ENCODE measurements around the gene USP34. TPM values are rescaled to one million over a fixed set of nuclear protein-coding genes. Genes with fewer than 3 reads are reported as not detected.

The USP34 gene
- total and polyA plus RNA-seq, 5 experiments from 2014 or later = 14.5 to 157 (median 19.1) TPM

DNA sequence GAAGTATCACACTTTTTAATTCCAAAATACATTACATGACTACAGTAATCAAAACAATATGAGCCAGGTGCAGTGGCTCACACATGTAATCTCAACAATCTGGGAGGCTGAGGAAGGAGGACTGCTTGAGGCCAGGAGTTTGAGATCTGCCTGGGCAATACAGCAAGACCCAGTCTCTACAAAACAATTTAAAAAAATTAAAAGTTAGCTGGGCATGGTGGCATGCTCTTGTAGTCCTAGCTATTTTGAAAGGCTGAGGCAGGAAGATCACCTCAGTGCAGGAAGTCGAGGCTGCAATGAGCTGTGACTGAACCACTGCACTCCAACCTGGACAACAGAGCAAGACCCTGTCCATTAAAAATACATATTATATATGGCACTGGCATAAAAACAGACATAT is 109.8 kb downstream of the USP34 start:
- peak overlapping the region in 1 of 10 donors; percentile 27 for H3K27ac Mint-ChIP-seq
- peaks cover 12 to 67% (median 30%) of the 10 kb centered on the region in 3 donors for H3K36me3 Mint-ChIP-seq
- DNase-seq (no peak), ATAC-seq (no peak)
- POLR2A ChIA-PET = no interaction called here
- H3K9me3 Mint-ChIP-seq = peaks cover 0 to 2% (median 0%) of the 10 kb centered on the region in 9 donors
- H3K27me3 Mint-ChIP-seq = no peaks in the 10 kb centered on the region
- peaks cover 19 to 72% (median 60%) of the 10 kb centered on the region in 4 donors for H3K4me1 Mint-ChIP-seq
- H3K4me3 Mint-ChIP-seq = no peak overlapping the region

- DNase-seq = no peak
- peaks cover 14 to 72% (median 42%) of the 10 kb centered on the region in 3 donors for H3K36me3 Mint-ChIP-seq
- H3K27ac Mint-ChIP-seq = peak overlapping the region in 1 of 10 donors; percentile 29
- no peak overlapping the region for H3K4me3 Mint-ChIP-seq
- ATAC-seq = no peak
- H3K27me3 Mint-ChIP-seq = no peaks in the 10 kb centered on the region
- peaks cover 0 to 2% (median 2%) of the 10 kb centered on the region in 9 donors for H3K9me3 Mint-ChIP-seq
- H3K4me1 Mint-ChIP-seq = peaks cover 17 to 65% (median 54%) of the 10 kb centered on the region in 4 donors
- POLR2A ChIA-PET = no interaction called here
Observed at GRCh38 chr2:61359058-61359457, 111.8 kb downstream of the USP34 start.

GRCh38 chr2:61357681-61358080 is 113.2 kb downstream of the USP34 start:
- POLR2A ChIA-PET = no interaction called here
- peaks cover 18 to 63% (median 54%) of the 10 kb centered on the region in 4 donors for H3K4me1 Mint-ChIP-seq
- H3K9me3 Mint-ChIP-seq = peaks cover 0 to 8% (median 7%) of the 10 kb centered on the region in 9 donors
- ATAC-seq (no peak), DNase-seq (no peak)
- no peaks in the 10 kb centered on the region for H3K27me3 Mint-ChIP-seq
- peak overlapping the region in 1 of 10 donors; percentile 37 for H3K27ac Mint-ChIP-seq
- peaks cover 12 to 73% (median 46%) of the 10 kb centered on the region in 3 donors for H3K36me3 Mint-ChIP-seq
- peak overlapping the region in 1 of 10 donors; percentile 28 for H3K4me3 Mint-ChIP-seq

- no peak for ATAC-seq
- Mint-ChIP-seq H3K27me3 (no peaks in the 10 kb centered on the region), H3K4me1 (peaks cover 20 to 60% (median 51%) of the 10 kb centered on the region in 4 donors), H3K9me3 (peaks cover 0 to 9% (median 7%) of the 10 kb centered on the region in 9 donors), H3K4me3 (peak overlapping the region in 2 of 10 donors; percentile 8), H3K36me3 (peaks cover 7 to 72% (median 43%) of the 10 kb centered on the region in 3 donors), H3K27ac (peak overlapping the region in 3 of 10 donors; percentile 5 to 44 (median 27))
- DNase-seq = no peak
- POLR2A ChIA-PET = no interaction called here
Observed at GRCh38 chr2:61356958-61357350, 113.9 kb downstream of the USP34 start.

DNA sequence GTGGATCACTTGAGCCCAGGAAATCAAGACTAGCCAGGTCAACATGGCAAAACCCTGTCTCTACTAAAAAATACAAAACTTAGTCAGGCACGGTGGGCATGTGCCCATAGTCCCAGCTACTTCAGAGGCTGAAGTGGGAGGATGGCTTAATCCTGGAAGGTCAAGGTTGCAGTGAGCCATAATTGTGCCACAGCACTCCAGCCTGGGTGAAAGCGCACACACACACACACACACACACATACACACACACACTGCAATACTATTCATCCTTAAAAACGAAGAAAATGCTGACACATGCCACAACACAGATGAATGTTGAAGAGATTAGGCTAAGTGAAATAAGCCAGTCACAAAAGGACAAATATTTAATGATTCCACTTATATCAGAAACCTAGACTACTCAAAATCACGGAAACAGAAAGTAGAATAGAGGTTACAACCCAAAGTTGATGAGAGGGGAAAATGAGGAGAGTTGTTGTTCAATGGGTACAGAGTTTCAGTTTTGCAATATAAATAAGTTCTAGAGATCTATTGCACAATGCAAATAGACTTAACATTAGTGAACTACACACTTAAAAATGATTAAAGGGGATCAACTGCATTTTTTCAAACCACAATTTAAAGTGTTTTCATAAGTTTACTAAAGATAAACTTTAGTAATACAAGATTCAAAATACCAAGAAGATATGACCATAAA is 114.5 kb downstream of the USP34 start:
- DNase-seq (no peak), ATAC-seq (no peak)
- peaks cover 0 to 9% (median 7%) of the 10 kb centered on the region in 9 donors for H3K9me3 Mint-ChIP-seq
- POLR2A ChIA-PET = no interaction called here
- H3K36me3 Mint-ChIP-seq = peaks cover 7 to 69% (median 40%) of the 10 kb centered on the region in 3 donors
- H3K4me3 Mint-ChIP-seq = peak overlapping the region in 1 of 10 donors; percentile 8
- H3K27me3 Mint-ChIP-seq = no peaks in the 10 kb centered on the region
- H3K27ac Mint-ChIP-seq = peak overlapping the region in 2 of 10 donors; percentile 5 to 44
- H3K4me1 Mint-ChIP-seq = peaks cover 19 to 57% (median 47%) of the 10 kb centered on the region in 4 donors

DNA sequence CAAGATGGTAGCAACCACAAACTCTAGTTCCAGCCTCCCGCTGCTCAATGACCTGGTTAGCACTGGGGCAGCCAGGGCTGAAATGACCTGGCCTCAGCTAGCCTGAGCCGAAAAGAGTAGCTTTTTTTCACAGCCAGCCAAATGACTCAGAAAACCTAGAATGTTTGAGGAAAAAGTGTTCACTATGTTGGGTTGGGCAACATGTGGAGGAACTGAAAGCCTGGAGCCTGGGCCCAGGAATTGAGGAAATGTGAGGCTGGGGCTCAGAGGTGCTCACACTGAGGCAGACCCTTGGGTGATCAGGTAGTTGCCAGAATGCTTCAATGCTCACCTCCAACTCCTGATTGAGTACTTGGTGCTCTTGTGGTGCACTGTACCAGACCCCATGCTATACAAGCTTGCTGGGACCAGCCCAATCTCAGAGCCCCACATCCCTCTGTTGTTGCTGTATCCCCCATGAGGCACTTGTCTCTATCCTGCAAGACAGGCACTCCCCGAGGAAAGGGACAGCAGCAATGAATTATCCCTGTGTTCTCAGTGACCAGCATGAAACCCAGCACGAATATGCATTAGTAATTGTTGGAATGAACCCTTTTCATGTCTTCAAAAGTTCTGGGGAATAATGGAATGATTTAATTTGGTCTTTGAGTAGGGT is 116.2 kb downstream of the USP34 start:
- ATAC-seq (no peak), DNase-seq (no peak)
- Mint-ChIP-seq H3K36me3 (peaks cover 7 to 73% (median 41%) of the 10 kb centered on the region in 3 donors), H3K9me3 (peaks cover 0 to 9% (median 7%) of the 10 kb centered on the region in 9 donors), H3K4me3 (no peak overlapping the region), H3K4me1 (peaks cover 16 to 39% (median 37%) of the 10 kb centered on the region in 4 donors), H3K27me3 (no peaks in the 10 kb centered on the region), H3K27ac (peak overlapping the region in 1 of 10 donors; percentile 68)
- POLR2A ChIA-PET = interaction anchor here (0.6 kb wide), 1 partner anchor 158 kb away, joined by 4 read pairs; no protein-coding TSS in a partner anchor

DNA sequence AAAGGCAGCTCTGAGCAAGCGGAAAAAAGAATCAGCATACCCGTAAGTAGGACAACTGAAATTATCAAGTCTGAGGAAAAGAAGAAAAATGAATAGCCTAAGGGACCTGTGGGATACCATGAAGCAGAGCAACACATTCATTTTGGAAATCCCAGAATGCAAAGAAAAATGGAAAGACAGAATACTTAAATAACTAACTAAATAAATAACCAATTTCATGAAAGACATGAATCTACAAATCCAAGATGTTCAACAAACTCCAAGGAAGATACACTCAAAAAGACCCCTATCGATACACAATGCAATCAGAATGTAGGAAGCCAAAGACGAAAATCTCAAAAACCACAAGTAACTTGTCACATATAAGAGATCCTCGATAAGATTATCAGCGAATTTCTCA is 117.0 kb downstream of the USP34 start:
- POLR2A ChIA-PET = no interaction called here
- Mint-ChIP-seq H3K27me3 (no peaks in the 10 kb centered on the region), H3K9me3 (peaks cover 0 to 9% (median 7%) of the 10 kb centered on the region in 9 donors), H3K36me3 (peaks cover 7 to 76% (median 44%) of the 10 kb centered on the region in 3 donors), H3K4me1 (peaks cover 13 to 34% (median 31%) of the 10 kb centered on the region in 4 donors), H3K4me3 (no peak overlapping the region), H3K27ac (no peak overlapping the region)
- DNase-seq (no peak), ATAC-seq (no peak)

DNA sequence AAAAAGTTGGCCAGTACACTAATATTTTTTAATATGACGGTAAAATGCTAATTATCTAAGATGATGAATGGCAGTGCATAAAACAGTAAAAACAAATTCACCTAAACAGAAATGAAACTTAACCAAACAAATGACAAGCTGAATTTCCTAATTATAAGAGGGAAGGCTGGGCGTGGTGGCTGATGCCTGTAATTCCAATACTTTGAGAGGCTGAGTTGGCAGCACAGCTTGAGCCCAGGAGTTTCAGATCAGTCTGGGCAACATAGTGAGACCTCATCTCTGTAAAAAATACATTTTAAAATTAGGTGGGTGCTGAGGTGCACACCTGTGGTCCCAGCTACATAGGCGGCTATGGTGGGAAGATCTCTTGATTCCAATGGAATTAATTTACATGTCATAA is 120.1 kb downstream of the USP34 start:
- DNase-seq (no peak), ATAC-seq (no peak)
- Mint-ChIP-seq H3K27me3 (no peaks in the 10 kb centered on the region), H3K4me1 (peaks cover 8 to 16% (median 12%) of the 10 kb centered on the region in 4 donors), H3K9me3 (peaks cover 0 to 9% (median 7%) of the 10 kb centered on the region in 9 donors), H3K4me3 (no peak overlapping the region), H3K27ac (peak overlapping the region in 1 of 10 donors; percentile 18), H3K36me3 (peaks cover 7 to 74% (median 54%) of the 10 kb centered on the region in 3 donors)
- POLR2A ChIA-PET = interaction anchor here (0.6 kb wide), 1 partner anchor 9 kb away, joined by 3 read pairs; no protein-coding TSS in a partner anchor

DNA sequence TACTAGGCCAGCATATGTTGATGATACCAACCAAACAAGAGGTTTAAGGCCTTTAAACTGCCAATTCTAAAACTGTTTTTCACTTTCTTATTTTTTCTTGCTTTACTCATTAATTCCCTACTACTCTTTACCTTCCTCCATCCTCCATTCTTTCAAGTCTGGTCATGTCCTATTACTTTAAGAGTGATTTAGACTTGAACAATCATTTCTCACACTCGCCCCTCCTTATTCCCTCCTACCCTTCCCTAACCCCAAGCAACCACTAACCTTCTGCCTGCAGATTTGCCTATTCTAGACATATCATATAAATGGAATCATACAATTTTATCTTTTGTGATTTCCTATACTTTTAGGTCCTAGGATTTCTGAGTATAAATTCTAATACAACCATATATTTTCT is 127.7 kb downstream of the USP34 start:
- Mint-ChIP-seq H3K36me3 (peaks cover 4 to 90% (median 38%) of the 10 kb centered on the region in 3 donors), H3K9me3 (no peaks in the 10 kb centered on the region), H3K4me3 (no peak overlapping the region), H3K4me1 (peaks cover 0 to 2% (median under 1%) of the 10 kb centered on the region in 4 donors), H3K27ac (peak overlapping the region in 1 of 10 donors; percentile 68), H3K27me3 (no peaks in the 10 kb centered on the region)
- no peak for ATAC-seq
- POLR2A ChIA-PET = interaction anchor here (0.6 kb wide), 1 partner anchor 191 kb away, joined by 6 read pairs; no protein-coding TSS in a partner anchor
- no peak for DNase-seq

DNA sequence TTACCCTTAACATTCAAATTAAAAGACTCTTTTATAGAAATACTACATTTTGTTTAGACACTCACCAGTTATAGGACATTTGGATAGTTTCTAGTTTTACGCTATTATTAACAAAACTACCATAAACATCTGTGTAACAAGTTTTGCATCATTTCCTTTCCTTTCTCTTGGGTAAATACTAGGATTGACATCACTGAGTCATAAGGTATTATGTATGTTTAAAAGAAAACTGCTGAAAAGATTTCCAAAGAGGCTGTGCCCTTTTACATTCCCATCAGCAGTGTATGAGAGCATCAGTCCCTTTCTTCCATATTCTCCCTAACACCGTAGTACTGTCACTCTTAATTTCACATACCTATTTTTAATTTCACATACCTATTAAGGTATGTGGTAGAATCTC is 130.6 kb downstream of the USP34 start:
- Mint-ChIP-seq H3K36me3 (peaks cover 4 to 85% (median 36%) of the 10 kb centered on the region in 3 donors), H3K4me3 (no peak overlapping the region), H3K27ac (no peak overlapping the region), H3K27me3 (no peaks in the 10 kb centered on the region), H3K4me1 (peaks cover 0 to 6% (median 4%) of the 10 kb centered on the region in 4 donors), H3K9me3 (no peaks in the 10 kb centered on the region)
- DNase-seq = no peak
- POLR2A ChIA-PET = no interaction called here
- ATAC-seq = no peak

DNA sequence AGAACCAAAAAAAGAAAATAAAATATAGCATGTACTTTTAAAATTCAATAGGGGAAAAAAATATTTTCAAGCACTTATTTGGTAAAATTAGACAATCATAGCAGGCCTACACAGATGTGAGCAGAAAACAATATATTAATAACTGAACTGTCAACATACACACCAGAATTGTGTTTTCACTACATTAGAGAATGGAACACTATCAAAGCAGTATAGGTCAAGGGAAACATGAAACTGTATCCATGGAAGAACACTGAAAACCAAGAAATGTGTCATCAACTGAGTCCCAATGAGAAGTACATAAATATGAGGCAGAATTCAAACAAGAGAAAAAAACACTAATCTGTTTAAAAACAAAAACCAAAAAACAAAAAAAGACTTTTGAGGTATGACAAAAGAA is 132.4 kb downstream of the USP34 start:
- H3K9me3 Mint-ChIP-seq = no peaks in the 10 kb centered on the region
- POLR2A ChIA-PET = no interaction called here
- DNase-seq (no peak), ATAC-seq (no peak)
- H3K27me3 Mint-ChIP-seq = no peaks in the 10 kb centered on the region
- peaks cover 0 to 9% (median 5%) of the 10 kb centered on the region in 4 donors for H3K4me1 Mint-ChIP-seq
- H3K4me3 Mint-ChIP-seq = no peak overlapping the region
- H3K27ac Mint-ChIP-seq = peak overlapping the region in 3 of 10 donors; percentile 2 to 26 (median 22)
- peaks cover 4 to 83% (median 35%) of the 10 kb centered on the region in 3 donors for H3K36me3 Mint-ChIP-seq

DNA sequence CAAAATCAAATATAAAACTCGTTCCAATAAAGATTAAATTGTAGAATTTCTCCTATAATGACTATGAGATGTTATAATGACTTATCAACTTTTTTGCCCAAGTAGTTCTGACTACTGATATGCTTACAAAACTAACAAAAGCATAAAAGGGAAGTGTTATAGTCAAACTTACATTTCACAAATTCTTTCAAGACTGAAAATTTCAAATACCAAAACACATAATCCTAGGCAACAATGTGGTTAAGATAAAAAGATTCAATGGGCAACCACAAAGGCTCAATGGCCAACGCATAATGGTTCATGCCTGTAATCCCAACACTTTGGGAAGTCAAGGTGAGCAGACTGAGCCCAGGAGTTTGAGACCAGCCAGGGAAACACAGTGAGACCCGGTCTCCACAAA is 135.7 kb downstream of the USP34 start:
- Mint-ChIP-seq H3K36me3 (peaks cover 4 to 74% (median 28%) of the 10 kb centered on the region in 3 donors), H3K4me1 (peaks cover 0 to 11% (median 5%) of the 10 kb centered on the region in 4 donors), H3K9me3 (no peaks in the 10 kb centered on the region), H3K4me3 (no peak overlapping the region), H3K27ac (peak overlapping the region in 2 of 10 donors; percentile 5 to 34), H3K27me3 (no peaks in the 10 kb centered on the region)
- POLR2A ChIA-PET = interaction anchor here (0.7 kb wide), 1 partner anchor 36 kb away, joined by 4 read pairs; no protein-coding TSS in a partner anchor
- ATAC-seq (no peak), DNase-seq (no peak)

Data from naive thymus-derived CD8-positive, alpha-beta T cell (primary cell).